HEK293 (cell line): ENCODE data around the gene PRPF8.

Source experiments
- GLIS1 ChIP-seq: fragments of 450-650 bp; formaldehyde crosslinking; IDR thresholded peaks from 2 replicates; pipeline ENCODE4 v1.5.1; 2016; ENCODE audit warnings: missing biosample characterization, missing genetic modification characterization
- MEIS1 ChIP-seq: sonication (generic); formaldehyde crosslinking; IDR thresholded peaks from 2 replicates; pipeline ENCODE4 v1.8.1; 2022; ENCODE audit warnings: missing genetic modification reagents, mild to moderate bottlenecking, borderline replicate concordance
- MYNN ChIP-seq: fragments of 450-650 bp; formaldehyde crosslinking; IDR thresholded peaks from 2 replicates; pipeline ENCODE4 v1.5.1; 2016; ENCODE audit warnings: missing biosample characterization, missing genetic modification characterization, borderline replicate concordance
- ZBTB1 ChIP-seq: fragments of 450-650 bp; formaldehyde crosslinking; IDR thresholded peaks from 2 replicates; pipeline ENCODE4 v1.5.1; 2016; ENCODE audit warnings: missing biosample characterization, missing genetic modification characterization
- ZBTB49 ChIP-seq: fragments of 450-650 bp; formaldehyde crosslinking; IDR thresholded peaks from 2 replicates; pipeline ENCODE4 v1.5.1; 2016; ENCODE audit warnings: missing biosample characterization, missing genetic modification characterization, low read depth
- ZFP41 ChIP-seq: fragments of 450-650 bp; formaldehyde crosslinking; IDR thresholded peaks from 2 replicates; pipeline ENCODE4 v1.5.1; 2016; ENCODE audit warnings: missing biosample characterization, missing genetic modification characterization, borderline replicate concordance
- ZFP69B ChIP-seq: fragments of 450-650 bp; formaldehyde crosslinking; IDR thresholded peaks from 2 replicates; pipeline ENCODE4 v1.5.1; 2016; ENCODE audit warnings: missing biosample characterization, missing genetic modification characterization
- ZNF148 ChIP-seq: fragments of 450-650 bp; formaldehyde crosslinking; IDR thresholded peaks from 2 replicates; pipeline ENCODE4 v1.5.0; 2017; ENCODE audit warnings: missing biosample characterization, missing genetic modification characterization, borderline replicate concordance
- ZNF157 ChIP-seq: fragments of 450-650 bp; formaldehyde crosslinking; IDR thresholded peaks from 2 replicates; pipeline ENCODE4 v1.5.1; 2016; ENCODE audit warnings: missing biosample characterization, missing genetic modification characterization
- ZNF274 ChIP-seq, 2 experiments: fragments of 200-500 bp in 1 of 2; fragments of 450-650 bp in 1 of 2; sonication (Bioruptor generic) in 1 of 2; formaldehyde crosslinking in 1 of 2; IDR thresholded peaks; 2 replicates each; pipeline versions ENCODE4 v1.5.1 to v1.6.1; 2014 to 2016; ENCODE audit warnings: borderline replicate concordance in 1 of 2, inconsistent platforms in 1 of 2, low read length in 1 of 2, missing biosample characterization in 1 of 2, missing genetic modification characterization in 1 of 2
- ZNF280C ChIP-seq: fragments of 450-650 bp; formaldehyde crosslinking; IDR thresholded peaks from 2 replicates; pipeline ENCODE4 v1.5.1; 2016; ENCODE audit warnings: missing biosample characterization, missing genetic modification characterization
- ZNF280D ChIP-seq: fragments of 450-650 bp; formaldehyde crosslinking; IDR thresholded peaks from 2 replicates; pipeline ENCODE4 v1.5.1; 2016; ENCODE audit warnings: missing biosample characterization, missing genetic modification characterization
- ZNF302 ChIP-seq: fragments of 450-650 bp; formaldehyde crosslinking; IDR thresholded peaks from 2 replicates; pipeline ENCODE4 v1.5.1; 2016; ENCODE audit warnings: missing biosample characterization, missing genetic modification characterization, low read depth
- ZNF433 ChIP-seq: fragments of 450-650 bp; formaldehyde crosslinking; IDR thresholded peaks from 2 replicates; pipeline ENCODE4 v1.5.1; 2016; ENCODE audit warnings: missing biosample characterization, missing genetic modification characterization, low read depth
- ZNF449 ChIP-seq: fragments of 450-650 bp; formaldehyde crosslinking; IDR thresholded peaks from 2 replicates; pipeline ENCODE4 v1.5.1; 2017; ENCODE audit warnings: missing biosample characterization, mild to moderate bottlenecking, missing genetic modification characterization, moderate library complexity
- ZNF510 ChIP-seq: fragments of 450-650 bp; formaldehyde crosslinking; IDR thresholded peaks from 2 replicates; pipeline ENCODE4 v1.5.1; 2018; ENCODE audit warnings: mild to moderate bottlenecking, missing genetic modification characterization, missing biosample characterization; ENCODE audit not compliant: insufficient replicate concordance
- ZNF555 ChIP-seq: fragments of 450-650 bp; formaldehyde crosslinking; conservative IDR thresholded peaks from 2 replicates; pipeline ENCODE4 v1.5.1; 2017; ENCODE audit warnings: missing biosample characterization, mild to moderate bottlenecking, missing genetic modification characterization, inconsistent platforms
- ZNF560 ChIP-seq: fragments of 450-650 bp; formaldehyde crosslinking; IDR thresholded peaks from 2 replicates; pipeline ENCODE4 v1.5.1; 2017; ENCODE audit warnings: missing biosample characterization, missing genetic modification characterization, borderline replicate concordance
- ZNF580 ChIP-seq: fragments of 450-650 bp; formaldehyde crosslinking; IDR thresholded peaks from 2 replicates; pipeline ENCODE4 v1.5.1; 2016; ENCODE audit warnings: missing biosample characterization, missing genetic modification characterization
- ZNF623 ChIP-seq: fragments of 450-650 bp; formaldehyde crosslinking; IDR thresholded peaks from 2 replicates; pipeline ENCODE4 v1.5.1; 2016; ENCODE audit warnings: missing biosample characterization, missing genetic modification characterization
- ZNF645 ChIP-seq: fragments of 450-650 bp; formaldehyde crosslinking; IDR thresholded peaks from 2 replicates; pipeline ENCODE4; 2016; ENCODE audit warnings: missing biosample characterization, missing genetic modification characterization
- ZNF670 ChIP-seq: fragments of 450-650 bp; formaldehyde crosslinking; IDR thresholded peaks from 2 replicates; pipeline ENCODE4 v1.5.1; 2016; ENCODE audit warnings: missing biosample characterization, missing genetic modification characterization, low read depth
- ZNF701 ChIP-seq: fragments of 450-650 bp; formaldehyde crosslinking; IDR thresholded peaks from 2 replicates; pipeline ENCODE4 v1.5.1; 2016; ENCODE audit warnings: missing biosample characterization, missing genetic modification characterization
- ZNF830 ChIP-seq: fragments of 450-650 bp; IDR thresholded peaks from 2 replicates; pipeline ENCODE4 v1.5.0; 2018; ENCODE audit warnings: missing biosample characterization, missing genetic modification characterization, low read depth, mild to moderate bottlenecking, moderate library complexity
- ZSCAN30 ChIP-seq: fragments of 450-650 bp; IDR thresholded peaks from 2 replicates; pipeline ENCODE4 v1.5.1; 2018; ENCODE audit warnings: missing biosample characterization, mild to moderate bottlenecking, missing genetic modification characterization, moderate library complexity

PRPF8 gene

GRCh38 chr17:1628856-1629503 lies 55.7 kb downstream of the PRPF8 start (continued):
- TF ChIP-seq ZNF280C (tag by site-specific recombination): no peak
- TF ChIP-seq ZSCAN30 (tag by site-specific recombination): peak; percentile 65
- no peak for TF ChIP-seq ZNF449 (tag by site-specific recombination)
- no peak for TF ChIP-seq ZNF623
- no peak for TF ChIP-seq MYNN (tag by site-specific recombination)
- no peak for TF ChIP-seq ZNF510 (tag by site-specific recombination)
- no peak for TF ChIP-seq ZNF433
- no peak for TF ChIP-seq ZNF830 (tag by site-specific recombination)
- no peak for TF ChIP-seq ZNF302 (tag by site-specific recombination)
- TF ChIP-seq ZNF157 (tag by site-specific recombination): no peak
- no peak for TF ChIP-seq ZNF148
- TF ChIP-seq ZFP69B (tag by site-specific recombination): no peak
- TF ChIP-seq ZNF580: no peak
- no peak for TF ChIP-seq MEIS1 (CRISPR knock-in tag)
- no peak for TF ChIP-seq ZNF701 (tag by site-specific recombination)
- TF ChIP-seq ZBTB49 (tag by site-specific recombination): no peak
- TF ChIP-seq ZNF560 (tag by site-specific recombination): no peak
- no peak for TF ChIP-seq ZNF645
- TF ChIP-seq ZNF280D (tag by site-specific recombination): no peak
- peak; percentile 76 for TF ChIP-seq GLIS1 (tag by site-specific recombination)
- no peak for TF ChIP-seq ZBTB1 (tag by site-specific recombination)
- TF ChIP-seq ZNF670 (tag by site-specific recombination): no peak
- no peak for TF ChIP-seq ZFP41 (tag by site-specific recombination)
- TF ChIP-seq ZNF274 (IDR thresholded peaks at IDR 0.05; ENCODE audit: low read length): no peak
- TF ChIP-seq ZNF274 (tag by site-specific recombination; IDR thresholded peaks at IDR 0.05; ENCODE audit: borderline replicate concordance): no peak
- no peak for TF ChIP-seq ZNF555
